HepG2 (cell line): ENCODE data around the gene DPP6. TPM values are rescaled to one million over a fixed set of nuclear protein-coding genes. Genes with fewer than 3 reads are reported as not detected.

Experiments
- ATAC-seq: fragments of 200-7000 bp; cut with Tn5 transposase; 3 replicates; pipeline ENCODE4 v1.9.1; 2020; ENCODE audit warnings: mild to moderate bottlenecking, moderate library complexity
- BruUV-seq: library from RNA; stranded (reverse); fragments of 400-500 nt; replicated peaks from 2 replicates; lab custom pipeline; 2021; lab: Mats Ljungman, UMichigan
- CTCF ChIA-PET: fragments of 300-600 bp; formaldehyde crosslinking; extraction: SDS; loops from one replicate; lab custom pipeline; 2021; ENCODE audit warnings: low total read pairs, inconsistent platforms, low intra/inter-chr PET ratio; lab: Yijun Ruan, JAX
- POLR2A ChIA-PET: fragments of 350-600 bp; sonication (Branson Sonifier 250); formaldehyde crosslinking; loops from one replicate; lab custom pipeline; 2020; ENCODE audit warnings: antibody characterized with exemption, inconsistent platforms; lab: Yijun Ruan, JAX
- DNase-seq: peaks from one replicate; pipeline ENCODE4 v3.0.0-alpha.2; 2015; ENCODE audit warnings: low spot score
- FAIRE-seq: peaks from 3 replicates; lab custom pipeline; 2011; peaks lifted over from hg19 to GRCh38; lab: Jason Lieb, UNC
- H2AFZ ChIP-seq: one replicate; pipeline ENCODE4 v1.6.1; 2011; ENCODE audit warnings: low read length, inconsistent platforms
- H3K27ac ChIP-seq: fragments of 300-600 bp; 3 replicates; pipeline ENCODE4 v1.8.0; 2011; ENCODE audit warnings: mixed run types, mild to moderate bottlenecking, mixed read lengths, low read length, inconsistent platforms; ENCODE audit not compliant: insufficient read depth; ENCODE audit errors: extremely low read length
- H3K27me3 ChIP-seq, 2 experiments: fragments of 200-600 bp in 1 of 2; 2 replicates in 1 of 2; 3 replicates in 1 of 2; pipeline versions ENCODE4 v1.6.0 to v1.8.0; 2011; ENCODE audit warnings: low read length in 2 of 2, mild to moderate bottlenecking in 2 of 2, moderate library complexity in 2 of 2, inconsistent platforms in 1 of 2; ENCODE audit not compliant: insufficient read depth in 2 of 2, control insufficient read depth in 1 of 2
- H3K36me3 ChIP-seq, 2 experiments: fragments of 200-600 bp in 1 of 2; replicated peaks in 1 of 2; 2 replicates in 1 of 2; 3 replicates in 1 of 2; pipeline versions ENCODE4 v1.5.1 to v1.8.0; 2011; ENCODE audit warnings: low read length in 2 of 2, inconsistent platforms in 1 of 2; ENCODE audit not compliant: insufficient read depth in 2 of 2, control insufficient read depth in 1 of 2
- H3K4me1 ChIP-seq: 2 replicates; pipeline ENCODE4 v1.5.1; 2012; ENCODE audit warnings: low read length, inconsistent platforms; ENCODE audit not compliant: insufficient read depth
- H3K4me2 ChIP-seq: 2 replicates; pipeline ENCODE4 v1.6.0; 2011; ENCODE audit warnings: low read depth, low read length, inconsistent platforms
- H3K4me3 ChIP-seq, 3 experiments: fragments of 200-600 bp in 1 of 3; sonication (generic), shearing (Covaris generic) in 1 of 3; replicated peaks in 1 of 3; 2 replicates each; pipeline ENCODE4 v1.5.1; 2011 to 2016; ENCODE audit warnings: low read length in 3 of 3, inconsistent platforms in 2 of 3, low read depth in 2 of 3, mild to moderate bottlenecking in 2 of 3, control low read depth in 1 of 3, mixed read lengths in 1 of 3; ENCODE audit not compliant: insufficient read depth in 1 of 3
- H3K79me2 ChIP-seq: one replicate; pipeline ENCODE4 v1.6.1; 2011; ENCODE audit warnings: low read length, inconsistent platforms; ENCODE audit not compliant: insufficient read depth
- H3K9ac ChIP-seq: 2 replicates; pipeline ENCODE4 v1.6.0; 2011; ENCODE audit warnings: mild to moderate bottlenecking, low read depth, low read length, inconsistent platforms; ENCODE audit not compliant: insufficient read depth
- H3K9me3 ChIP-seq: 2 replicates; pipeline ENCODE4 v1.5.1; 2012; ENCODE audit warnings: mild to moderate bottlenecking, low read length
- H4K20me1 ChIP-seq: 2 replicates; pipeline ENCODE4 v1.6.0; 2011; ENCODE audit warnings: inconsistent platforms, mild to moderate bottlenecking, low read length, moderate library complexity; ENCODE audit not compliant: insufficient read depth
- ARID3A ChIP-seq: IDR thresholded peaks from 2 replicates; pipeline ENCODE4 v1.6.1; 2012; ENCODE audit warnings: low read depth, low read length, improper control_type of control experiment
- ARNT2 ChIP-seq: sonication (generic); formaldehyde crosslinking; IDR thresholded peaks from 2 replicates; pipeline ENCODE4 v1.8.0; 2022; ENCODE audit warnings: mild to moderate bottlenecking, low read depth, missing genetic modification reagents, moderate library complexity
- CENPX ChIP-seq: sonication (generic); formaldehyde crosslinking; IDR thresholded peaks from 2 replicates; pipeline ENCODE4 v1.9.0; 2021; ENCODE audit warnings: mild to moderate bottlenecking, missing genetic modification reagents, moderate library complexity
- CREM ChIP-seq, 2 experiments: sonication (generic) in 1 of 2; formaldehyde crosslinking in 1 of 2; IDR thresholded peaks; 2 replicates each; pipeline versions ENCODE4 v1.4.0 to v1.6.1; 2016 to 2020; ENCODE audit warnings: antibody characterized with exemption in 1 of 2, mild to moderate bottlenecking in 1 of 2, missing genetic modification reagents in 1 of 2
- SOX13 ChIP-seq, 3 experiments: fragments of 450-650 bp in 1 of 3; sonication (generic) in 1 of 3; formaldehyde crosslinking in 1 of 3; IDR thresholded peaks in 2 of 3; conservative IDR thresholded peaks in 1 of 3; 2 replicates each; pipeline versions ENCODE4 v1.5.0 to v1.6.1; 2016 to 2020; ENCODE audit warnings: antibody characterized with exemption in 1 of 3, mild to moderate bottlenecking in 1 of 3, missing compliant biosample characterization in 1 of 3, missing genetic modification reagents in 1 of 3, moderate library complexity in 1 of 3
- TFDP1 ChIP-seq: IDR thresholded peaks from 2 replicates; pipeline ENCODE4 v1.6.1; 2016; ENCODE audit warnings: missing compliant biosample characterization, missing genetic modification reagents, borderline replicate concordance
- THRA ChIP-seq: sonication (generic); formaldehyde crosslinking; IDR thresholded peaks from 2 replicates; pipeline ENCODE4 v1.4.0; 2020; ENCODE audit warnings: missing genetic modification reagents, borderline replicate concordance
- ZNF780A ChIP-seq: sonication (generic); formaldehyde crosslinking; IDR thresholded peaks from 2 replicates; pipeline ENCODE4 v1.8.0; 2022; ENCODE audit warnings: mild to moderate bottlenecking, missing genetic modification reagents, moderate library complexity
- ZNF850 ChIP-seq: sonication (generic); formaldehyde crosslinking; conservative IDR thresholded peaks from 2 replicates; pipeline ENCODE4 v1.9.0; 2021; ENCODE audit warnings: mild to moderate bottlenecking, missing genetic modification reagents
- WGBS: methylation state at CpG from one replicate; pipeline ENCODE4 v1.1.6; 2017; ENCODE audit warnings: low lambda C conversion rate; 5-methylcytosine and 5-hydroxymethylcytosine counted together
- in situ Hi-C: cut with HindIII; loops from 2 replicates; pipeline ENCODE4 v1.10.0; 2017; ENCODE audit warnings: low pct_unique_long_range_greater_than_20kb; ENCODE audit not compliant: extremely low pct_ligation_motif_present
- intact Hi-C: fragments of 100-400 bp; cut with micrococcal nuclease; formaldehyde crosslinking; loops from one replicate; pipeline ENCODE4 v1.10.0; 2022; ENCODE audit not compliant: unreplicated experiment
- polyA plus RNA-seq, 8 experiments: library from polyadenylated mRNA; depleted of rRNA in 3 of 8; stranded (reverse) in 7 of 8; unstranded in 1 of 8; fragments of >200 nt; fragmentation: Illumina TruSeq in 4 of 8; extraction: Trizol in 4 of 8; gene quantifications; 2 replicates each; pipeline versions ENCODE4 v1.2.1 to v1.2.3, GENCODE V29; 2011 to 2016; ENCODE audit warnings: low read depth in 4 of 8, missing spikeins in 1 of 8, mixed read lengths in 1 of 8; ENCODE audit not compliant: insufficient read depth in 1 of 8
- total RNA-seq, 5 experiments: library from RNA; depleted of rRNA; stranded (reverse); fragments of >200 nt; fragmentation: Illumina TruSeq; extraction: Trizol; gene quantifications; 2 replicates each; pipeline ENCODE4 v1.2.3, GENCODE V29; 2016; ENCODE audit warnings: low read depth in 1 of 5
- TF ChIP-seq, protein P1 (sequence below): sonication (generic); formaldehyde crosslinking; IDR thresholded peaks from 2 replicates; pipeline ENCODE4 v1.5.1; 2020; ENCODE audit warnings: mild to moderate bottlenecking, missing genetic modification reagents, moderate library complexity
- TF ChIP-seq, protein P2 (sequence below): IDR thresholded peaks from 2 replicates; pipeline ENCODE4 v1.6.1; 2016

The DPP6 gene
- total and polyA plus RNA-seq, 2 of the 13 experiments (the other 11 are each of a cell fraction or from before 2014, with no cell fraction given): not detected

DNA sequence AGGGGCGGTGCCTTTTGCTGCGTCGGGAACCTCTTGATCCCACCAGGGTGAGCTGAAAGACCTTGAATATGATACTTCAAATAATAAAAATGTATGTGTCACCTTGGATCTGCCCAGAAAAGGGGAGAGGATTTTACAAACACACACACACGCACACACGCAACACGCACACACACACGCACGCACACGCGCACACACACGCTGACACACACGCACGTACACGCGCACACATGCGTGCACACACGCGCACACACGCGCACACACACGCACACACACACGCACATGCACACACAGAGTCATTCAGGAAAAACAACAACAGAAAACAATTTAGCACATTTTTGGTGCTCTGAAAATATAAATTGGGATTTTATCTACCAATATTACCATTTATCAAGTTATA, 571.2 kb downstream of the DPP6 start (continued):
- TF ChIP-seq, protein P1, sequence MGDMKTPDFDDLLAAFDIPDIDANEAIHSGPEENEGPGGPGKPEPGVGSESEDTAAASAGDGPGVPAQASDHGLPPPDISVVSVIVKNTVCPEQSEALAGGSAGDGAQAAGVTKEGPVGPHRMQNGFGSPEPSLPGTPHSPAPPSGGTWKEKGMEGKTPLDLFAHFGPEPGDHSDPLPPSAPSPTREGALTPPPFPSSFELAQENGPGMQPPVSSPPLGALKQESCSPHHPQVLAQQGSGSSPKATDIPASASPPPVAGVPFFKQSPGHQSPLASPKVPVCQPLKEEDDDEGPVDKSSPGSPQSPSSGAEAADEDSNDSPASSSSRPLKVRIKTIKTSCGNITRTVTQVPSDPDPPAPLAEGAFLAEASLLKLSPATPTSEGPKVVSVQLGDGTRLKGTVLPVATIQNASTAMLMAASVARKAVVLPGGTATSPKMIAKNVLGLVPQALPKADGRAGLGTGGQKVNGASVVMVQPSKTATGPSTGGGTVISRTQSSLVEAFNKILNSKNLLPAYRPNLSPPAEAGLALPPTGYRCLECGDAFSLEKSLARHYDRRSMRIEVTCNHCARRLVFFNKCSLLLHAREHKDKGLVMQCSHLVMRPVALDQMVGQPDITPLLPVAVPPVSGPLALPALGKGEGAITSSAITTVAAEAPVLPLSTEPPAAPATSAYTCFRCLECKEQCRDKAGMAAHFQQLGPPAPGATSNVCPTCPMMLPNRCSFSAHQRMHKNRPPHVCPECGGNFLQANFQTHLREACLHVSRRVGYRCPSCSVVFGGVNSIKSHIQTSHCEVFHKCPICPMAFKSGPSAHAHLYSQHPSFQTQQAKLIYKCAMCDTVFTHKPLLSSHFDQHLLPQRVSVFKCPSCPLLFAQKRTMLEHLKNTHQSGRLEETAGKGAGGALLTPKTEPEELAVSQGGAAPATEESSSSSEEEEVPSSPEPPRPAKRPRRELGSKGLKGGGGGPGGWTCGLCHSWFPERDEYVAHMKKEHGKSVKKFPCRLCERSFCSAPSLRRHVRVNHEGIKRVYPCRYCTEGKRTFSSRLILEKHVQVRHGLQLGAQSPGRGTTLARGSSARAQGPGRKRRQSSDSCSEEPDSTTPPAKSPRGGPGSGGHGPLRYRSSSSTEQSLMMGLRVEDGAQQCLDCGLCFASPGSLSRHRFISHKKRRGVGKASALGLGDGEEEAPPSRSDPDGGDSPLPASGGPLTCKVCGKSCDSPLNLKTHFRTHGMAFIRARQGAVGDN (CRISPR knock-in tag): no peak
- TF ChIP-seq ZNF850 (CRISPR knock-in tag) (no peak), ARNT2 (CRISPR knock-in tag) (no peak), THRA (CRISPR knock-in tag) (no peak), CREM (IDR thresholded peaks at IDR 0.05) (no peak), CREM (CRISPR knock-in tag; IDR thresholded peaks at IDR 0.05) (no peak)
- TF ChIP-seq, all 625 proteins: peak for 0

GRCh38 chr7:154627646-154628290, 575.6 kb downstream of the DPP6 start:
- Histone ChIP-seq H2AFZ (no peak overlapping the region), H3K36me3 (no peaks in the 10 kb centered on the region), H3K27me3 (peaks cover 0 to 16% of the 10 kb centered on the region in 2 experiments; a peak in 2 of 5 replicates), H3K4me3 (no peak overlapping the region), H3K4me2 (no peak overlapping the region), H3K79me2 (no peaks in the 10 kb centered on the region), H4K20me1 (no peaks in the 10 kb centered on the region), H3K27ac (no peak overlapping the region), H3K9ac (no peak overlapping the region), H3K9me3 (no peaks in the 10 kb centered on the region), H3K4me1 (no peaks in the 10 kb centered on the region)
- no TSS peak for BruUV-seq
- ChIA-PET CTCF (no interaction called here), POLR2A (no interaction called here)
- intact Hi-C loops: loop anchor here (5.0 kb wide), 1 partner anchor 200 kb away; no protein-coding TSS in a partner anchor
- no peak for FAIRE-seq
- 42% methylated on average over 5 of the region's 5 CpGs for WGBS
- no peak for DNase-seq
- in situ Hi-C loops: no loop called here
- no peak for ATAC-seq
- TF ChIP-seq TFDP1 (CRISPR knock-in tag) (no peak), SOX13 (IDR thresholded peaks at IDR 0.05) (no peak), SOX13 (CRISPR knock-in tag; conservative IDR thresholded peaks at IDR 0.05 in 1 of 2, IDR thresholded peaks at IDR 0.05 in 1 of 2) (no peak), ARID3A (no peak), ZNF780A (CRISPR knock-in tag) (no peak), CENPX (no peak)
- TF ChIP-seq, protein P2, sequence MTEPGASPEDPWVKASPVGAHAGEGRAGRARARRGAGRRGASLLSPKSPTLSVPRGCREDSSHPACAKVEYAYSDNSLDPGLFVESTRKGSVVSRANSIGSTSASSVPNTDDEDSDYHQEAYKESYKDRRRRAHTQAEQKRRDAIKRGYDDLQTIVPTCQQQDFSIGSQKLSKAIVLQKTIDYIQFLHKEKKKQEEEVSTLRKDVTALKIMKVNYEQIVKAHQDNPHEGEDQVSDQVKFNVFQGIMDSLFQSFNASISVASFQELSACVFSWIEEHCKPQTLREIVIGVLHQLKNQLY (CRISPR knock-in tag): no peak
